CD4-positive, alpha-beta memory T cell (primary cell): Measurements from ENCODE around the gene CALM1. TPM values are rescaled to one million over a fixed set of nuclear protein-coding genes. Genes with fewer than 3 reads are reported as not detected.
"Not testable (repeated sequence)": the region's sequence is repeated elsewhere in the genome, so short reads cannot be mapped to it uniquely, and the experiment has no call there.

ENCODE experiments used
- CTCF ChIA-PET: fragments of 350-600 bp; sonication (Branson Sonifier 250); formaldehyde crosslinking; loops from one replicate; lab custom pipeline; 2021; ENCODE audit warnings: inconsistent platforms; ENCODE audit not compliant: partially characterized antibody; lab: Charles Lee
- POLR2A ChIA-PET: fragments of 350-600 bp; sonication (Branson Sonifier 250); formaldehyde crosslinking; loops from one replicate; lab custom pipeline; 2021; ENCODE audit not compliant: partially characterized antibody; lab: Charles Lee
- DNase-seq, 5 donors: peaks; one replicate each; pipeline versions ENCODE4 v3.0.0 to v3.0.0-alpha.2; 2020 to 2022; ENCODE audit warnings: mixed read lengths in 1 of 5
- H3K27ac ChIP-seq: one replicate; pipeline ENCODE4 v1.7.0; 2013; ENCODE audit warnings: low read depth, low read length
- H3K27me3 ChIP-seq: 2 replicates; pipeline ENCODE4 v1.7.0; 2013; ENCODE audit warnings: mild to moderate bottlenecking, low read length, moderate library complexity; ENCODE audit not compliant: insufficient read depth
- H3K36me3 ChIP-seq: 2 replicates; pipeline ENCODE4 v1.7.0; 2013; ENCODE audit warnings: mild to moderate bottlenecking, low read length, moderate library complexity; ENCODE audit not compliant: insufficient read depth
- H3K4me1 ChIP-seq: 2 replicates; pipeline ENCODE4 v1.7.0; 2013; ENCODE audit warnings: mild to moderate bottlenecking, low read length, moderate library complexity; ENCODE audit not compliant: insufficient read depth
- H3K4me3 ChIP-seq, 2 donors: one replicate each; pipeline ENCODE4 v1.7.0; 2013; ENCODE audit warnings: low read length in 2 of 2, mild to moderate bottlenecking in 1 of 2
- H3K9me3 ChIP-seq, 2 donors: one replicate each; pipeline ENCODE4 v1.7.0; 2013; ENCODE audit warnings: low read length in 2 of 2, control low read depth in 1 of 2; ENCODE audit not compliant: control insufficient read depth in 1 of 2
- H3K27ac Mint-ChIP-seq, 7 donors: one replicate each; pipeline ENCODE4 v1.8.0; 2020 to 2021; ENCODE audit warnings: mixed read lengths in 7 of 7, mild to moderate bottlenecking in 6 of 7, inconsistent platforms in 3 of 7, moderate library complexity in 3 of 7
- H3K27me3 Mint-ChIP-seq, 2 donors: one replicate each; pipeline ENCODE4 v1.8.0; 2020 to 2021; ENCODE audit warnings: mixed read lengths in 2 of 2
- H3K36me3 Mint-ChIP-seq, 2 donors: one replicate each; pipeline ENCODE4 v1.8.0; 2020 to 2021; ENCODE audit warnings: mixed read lengths in 2 of 2, inconsistent platforms in 1 of 2, mild to moderate bottlenecking in 1 of 2
- H3K4me1 Mint-ChIP-seq, 4 donors: one replicate each; pipeline ENCODE4 v1.8.0; 2020 to 2021; ENCODE audit warnings: mixed read lengths in 4 of 4, mild to moderate bottlenecking in 1 of 4
- H3K4me3 Mint-ChIP-seq, 8 donors: one replicate each; pipeline ENCODE4 v1.8.0; 2020 to 2021; ENCODE audit warnings: mixed read lengths in 8 of 8, mild to moderate bottlenecking in 7 of 8, moderate library complexity in 6 of 8, inconsistent platforms in 3 of 8
- H3K9me3 Mint-ChIP-seq, 8 donors: one replicate each; pipeline ENCODE4 v1.8.0; 2020 to 2021; ENCODE audit warnings: mixed read lengths in 8 of 8, mild to moderate bottlenecking in 5 of 8, inconsistent platforms in 3 of 8, moderate library complexity in 1 of 8
- intact Hi-C: fragments of 100-400 bp; cut with micrococcal nuclease; formaldehyde crosslinking; loops from one replicate; pipeline ENCODE4 v1.15.1; 2023
- polyA plus RNA-seq, 2 donors: library from polyadenylated mRNA; unstranded; fragments of 300-500 nt; fragmentation: Illumina TruSeq; gene quantifications; one replicate each; pipeline ENCODE4 v1.2.3, GENCODE V29; 2021
- total RNA-seq, 2 experiments: library from RNA; stranded (reverse); gene quantifications; one replicate each; pipeline ENCODE4 v1.2.3, GENCODE V29; 2021

CALM1 gene
- total and polyA plus RNA-seq, 4 experiments from 2014 or later = 693 to 3,289 (median 1,711) TPM

- no peaks in the 10 kb centered on the region for H3K9me3 ChIP-seq
- Mint-ChIP-seq H3K36me3 (peaks cover 6 to 14% of the 10 kb centered on the region in 2 donors), H3K9me3 (peaks cover 0 to 8% (median 0%) of the 10 kb centered on the region in 8 donors), H3K27me3 (peaks cover 0 to 5% of the 10 kb centered on the region in 2 donors), H3K4me3 (no peak overlapping the region), H3K4me1 (peaks cover 3 to 13% (median 8%) of the 10 kb centered on the region in 4 donors), H3K27ac (peak overlapping the region in 1 of 7 donors; percentile 95)
- intact Hi-C loops = no loop called here
- no peak overlapping the region for H3K4me3 ChIP-seq
- DNase-seq = no peak
- peaks cover 8% of the 10 kb centered on the region for H3K4me1 ChIP-seq
- H3K36me3 ChIP-seq = no peaks in the 10 kb centered on the region
- no peaks in the 10 kb centered on the region for H3K27me3 ChIP-seq
- POLR2A ChIA-PET = interaction anchor here (18.5 kb wide), 1 partner anchor 9 kb away, joined by 1009 read pairs; no protein-coding TSS in a partner anchor
- H3K27ac ChIP-seq = no peak overlapping the region
- CTCF ChIA-PET = no interaction called here
Observed at GRCh38 chr14:90393966-90394365, 2.9 kb upstream of the CALM1 start.

DNA sequence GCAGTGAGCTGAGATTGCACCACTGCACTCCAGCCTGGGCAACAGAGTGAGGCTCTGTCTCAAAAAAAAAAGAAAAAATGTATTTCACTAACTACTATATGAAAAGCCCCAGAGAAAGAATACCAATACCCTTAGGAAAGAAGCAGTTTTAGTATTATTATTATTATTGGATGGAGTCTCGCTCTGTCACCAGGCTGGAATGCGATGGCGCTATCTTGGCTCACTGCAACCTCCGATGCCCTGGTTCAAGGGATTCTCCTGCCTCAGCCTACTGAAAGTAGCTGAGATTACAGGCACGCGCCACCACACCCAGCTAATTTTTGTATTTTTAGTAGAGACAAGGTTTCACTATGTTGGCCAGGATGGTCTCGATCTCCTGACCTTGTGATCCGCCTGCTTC is 2.0 kb upstream of the CALM1 start:
- DNase-seq, CTCF ChIA-PET, H3K27me3 Mint-ChIP-seq, H3K9me3 ChIP-seq, H3K27ac ChIP-seq, H3K4me3 Mint-ChIP-seq, H3K9me3 Mint-ChIP-seq, H3K36me3 ChIP-seq, H3K27me3 ChIP-seq, H3K4me3 ChIP-seq: not testable (repeated sequence)
- H3K27ac Mint-ChIP-seq = peak overlapping the region in 2 of 7 donors; percentile 57 to 95
- H3K4me1 ChIP-seq = peaks cover 16% of the 10 kb centered on the region
- intact Hi-C loops = loop anchor here (5.0 kb wide), 2 partner anchors 668 to 1023 kb away; partner anchors contain the start of genes CCDC88C and RPS6KA5
- H3K4me1 Mint-ChIP-seq = peaks cover 5 to 21% (median 11%) of the 10 kb centered on the region in 4 donors
- H3K36me3 Mint-ChIP-seq = peaks cover 12 to 20% of the 10 kb centered on the region in 2 donors
- POLR2A ChIA-PET = interaction anchor here (18.5 kb wide), 1 partner anchor 10 kb away, joined by 1009 read pairs; no protein-coding TSS in a partner anchor

DNA sequence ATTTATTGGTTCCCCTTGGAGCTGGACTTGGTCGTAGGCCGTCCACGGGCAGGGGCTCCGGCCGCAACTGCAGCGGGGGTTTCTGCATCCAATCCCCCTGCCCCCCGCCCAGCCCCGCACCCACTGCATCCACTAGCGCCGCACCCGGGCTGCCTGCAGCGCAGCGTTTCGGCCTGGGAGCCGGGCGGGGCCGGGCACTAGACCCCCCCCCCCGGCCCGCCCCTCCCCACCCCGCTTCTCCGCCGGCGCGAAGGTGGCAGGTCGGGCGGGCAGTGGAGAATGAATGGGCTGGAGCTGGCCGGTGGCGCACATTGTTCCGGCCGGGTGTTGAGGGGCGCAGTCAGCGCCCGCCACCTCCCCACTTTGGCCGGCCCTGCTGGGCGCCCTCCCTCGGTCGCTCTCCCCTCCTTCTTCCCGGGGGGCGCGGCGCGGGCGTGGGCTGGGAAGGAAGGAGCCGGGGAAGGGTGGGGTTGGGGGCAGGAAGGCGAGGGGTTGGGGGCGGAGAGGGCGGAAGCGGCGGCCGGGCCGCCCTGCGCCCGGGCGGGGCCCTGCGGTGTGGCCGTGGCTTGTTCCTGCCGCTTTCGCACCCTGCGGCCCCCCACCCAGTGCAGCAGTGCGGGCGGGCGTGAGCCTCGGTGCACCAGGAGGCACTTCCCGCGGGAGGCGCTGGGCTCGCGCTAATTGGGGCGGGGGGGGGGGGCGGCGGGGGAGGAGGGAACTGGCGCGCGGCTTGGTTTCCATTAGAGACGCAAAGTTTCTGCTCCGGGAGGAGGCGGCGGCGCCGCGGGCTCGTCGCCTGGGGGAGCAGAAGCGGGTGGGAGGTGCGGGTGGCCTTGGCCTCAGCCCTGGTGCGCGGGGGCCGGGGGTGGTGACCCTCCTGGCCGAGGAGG is 841 bp downstream of the CALM1 start:
- ChIA-PET CTCF (interaction anchor here (0.8 to 2.6 kb wide), 3 partner anchors 14 to 360 kb away, joined by 3 to 27 read pairs (median 5); no protein-coding TSS in a partner anchor), POLR2A (interaction anchor here (0.6 to 18.5 kb wide), 13 partner anchors 9 to 664 kb away, joined by 3 to 1009 read pairs (median 5); partner anchors contain the start of genes NRDE2 and TDP1)
- Mint-ChIP-seq H3K4me3 (peak overlapping the region; percentile 90 to 99 (median 96)), H3K36me3 (peaks cover 39 to 49% of the 10 kb centered on the region in 2 donors), H3K9me3 (peaks cover 0 to 13% (median 0%) of the 10 kb centered on the region in 8 donors), H3K27ac (peak overlapping the region; percentile 92 to 99 (median 96)), H3K27me3 (peaks cover 0 to 5% of the 10 kb centered on the region in 2 donors), H3K4me1 (peaks cover 24 to 50% (median 37%) of the 10 kb centered on the region in 4 donors)
- intact Hi-C loops = loop anchor here (1.0 to 5.0 kb wide), 4 partner anchors 14 to 1020 kb away; partner anchors contain the start of genes CCDC88C, EFCAB11, RPS6KA5 and TDP1
- Histone ChIP-seq H3K4me3 (peak overlapping the region; percentile 88 to 93), H3K9me3 (no peaks in the 10 kb centered on the region), H3K4me1 (peaks cover 45% of the 10 kb centered on the region), H3K27me3 (no peaks in the 10 kb centered on the region), H3K36me3 (peaks cover 29% of the 10 kb centered on the region), H3K27ac (peak overlapping the region; percentile 87)
- DNase-seq = peak; percentile 65 to 80 (median 78)

GRCh38 chr14:90398315-90398839 is 1.5 kb downstream of the CALM1 start:
- H3K4me1 Mint-ChIP-seq = peaks cover 27 to 57% (median 42%) of the 10 kb centered on the region in 4 donors
- H3K9me3 Mint-ChIP-seq = peaks cover 0 to 13% (median 0%) of the 10 kb centered on the region in 8 donors
- Histone ChIP-seq H3K4me1 (peaks cover 52% of the 10 kb centered on the region), H3K27ac (peak overlapping the region; percentile 87), H3K9me3 (no peaks in the 10 kb centered on the region), H3K36me3 (peaks cover 36% of the 10 kb centered on the region), H3K4me3 (peak overlapping the region; percentile 71 to 88), H3K27me3 (no peaks in the 10 kb centered on the region)
- intact Hi-C loops = loop anchor here (5.0 kb wide), 2 partner anchors 664 to 1019 kb away; partner anchors contain the start of genes CCDC88C and RPS6KA5
- ChIA-PET POLR2A (interaction anchor here (0.7 to 18.5 kb wide), 7 partner anchors 10 to 1708 kb away, joined by 3 to 1009 read pairs (median 5); partner anchors contain the start of gene ATXN3), CTCF (interaction anchor here (0.7 to 9.3 kb wide), 6 partner anchors 14 to 123 kb away, joined by 3 to 119 read pairs (median 5); no protein-coding TSS in a partner anchor)
- peaks cover 0 to 5% of the 10 kb centered on the region in 2 donors for H3K27me3 Mint-ChIP-seq
- H3K27ac Mint-ChIP-seq = peak overlapping the region; percentile 98 to 99 (median 99)
- H3K36me3 Mint-ChIP-seq = peaks cover 46 to 56% of the 10 kb centered on the region in 2 donors
- peak; percentile 71 to 86 (median 79) for DNase-seq
- H3K4me3 Mint-ChIP-seq = peak overlapping the region; percentile 95 to 99 (median 98)

- H3K36me3 Mint-ChIP-seq = peaks cover 52 to 62% of the 10 kb centered on the region in 2 donors
- POLR2A ChIA-PET = interaction anchor here (0.7 to 18.5 kb wide), 7 partner anchors 9 to 1708 kb away, joined by 3 to 1009 read pairs (median 5); partner anchors contain the start of gene ATXN3
- peaks cover 31 to 64% (median 48%) of the 10 kb centered on the region in 4 donors for H3K4me1 Mint-ChIP-seq
- Histone ChIP-seq H3K36me3 (peaks cover 42% of the 10 kb centered on the region), H3K27me3 (no peaks in the 10 kb centered on the region), H3K27ac (peak overlapping the region; percentile 87), H3K4me1 (peaks cover 58% of the 10 kb centered on the region), H3K9me3 (no peaks in the 10 kb centered on the region), H3K4me3 (peak overlapping the region; percentile 71 to 88)
- H3K9me3 Mint-ChIP-seq = peaks cover 0 to 13% (median 0%) of the 10 kb centered on the region in 8 donors
- H3K27me3 Mint-ChIP-seq = peaks cover 0 to 5% of the 10 kb centered on the region in 2 donors
- peak overlapping the region; percentile 98 to 99 (median 99) for H3K27ac Mint-ChIP-seq
- CTCF ChIA-PET = interaction anchor here (0.7 to 9.3 kb wide), 16 partner anchors 9 to 359 kb away, joined by 3 to 119 read pairs (median 4); no protein-coding TSS in a partner anchor
- peak overlapping the region; percentile 95 to 99 (median 98) for H3K4me3 Mint-ChIP-seq
- DNase-seq = no peak
- intact Hi-C loops = loop anchor here (1.0 to 5.0 kb wide), 7 partner anchors 30 to 1018 kb away; partner anchors contain the start of genes CCDC88C, NRDE2 and RPS6KA5
Observed at GRCh38 chr14:90398841-90399540, 2.2 kb downstream of the CALM1 start.
